ENCODE data around the gene ACOXL.

ACOXL gene

DNA sequence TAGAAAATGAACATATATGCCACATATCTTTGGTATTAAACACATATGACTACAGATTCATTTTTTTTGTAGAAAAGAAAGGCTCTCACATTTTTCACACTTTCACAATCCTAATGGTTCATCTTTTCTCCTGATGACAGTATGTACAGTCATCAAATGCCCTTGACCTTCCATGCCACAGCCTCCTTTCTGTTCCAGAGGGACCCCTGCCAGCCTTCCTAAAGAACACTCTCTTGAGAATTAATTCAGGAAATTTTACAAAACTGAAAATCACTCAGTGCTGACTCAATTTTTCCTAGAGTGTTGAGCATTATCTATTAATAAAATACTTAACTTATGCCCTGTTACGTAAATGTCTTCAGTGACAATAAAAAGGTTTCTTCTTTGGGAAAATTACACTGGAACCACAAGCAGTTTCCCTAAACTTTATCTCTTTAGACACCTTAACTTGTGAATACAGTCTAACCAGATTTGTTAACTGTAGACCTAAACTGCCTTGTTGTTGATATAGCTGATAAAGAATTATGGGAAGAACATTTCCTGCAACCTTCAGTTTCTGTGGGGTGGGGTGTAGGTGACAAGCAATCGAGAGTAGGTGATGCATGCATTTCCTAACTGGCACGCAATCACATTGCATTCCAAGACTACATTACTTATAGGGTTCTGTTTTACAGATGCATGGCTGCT, 15.3 kb upstream of the ACOXL start:
- FAIRE-seq (no peak), DNase-seq (ENCODE audit: insufficient read length, low spot score) (no peak)
- TF ChIP-seq, protein P1, sequence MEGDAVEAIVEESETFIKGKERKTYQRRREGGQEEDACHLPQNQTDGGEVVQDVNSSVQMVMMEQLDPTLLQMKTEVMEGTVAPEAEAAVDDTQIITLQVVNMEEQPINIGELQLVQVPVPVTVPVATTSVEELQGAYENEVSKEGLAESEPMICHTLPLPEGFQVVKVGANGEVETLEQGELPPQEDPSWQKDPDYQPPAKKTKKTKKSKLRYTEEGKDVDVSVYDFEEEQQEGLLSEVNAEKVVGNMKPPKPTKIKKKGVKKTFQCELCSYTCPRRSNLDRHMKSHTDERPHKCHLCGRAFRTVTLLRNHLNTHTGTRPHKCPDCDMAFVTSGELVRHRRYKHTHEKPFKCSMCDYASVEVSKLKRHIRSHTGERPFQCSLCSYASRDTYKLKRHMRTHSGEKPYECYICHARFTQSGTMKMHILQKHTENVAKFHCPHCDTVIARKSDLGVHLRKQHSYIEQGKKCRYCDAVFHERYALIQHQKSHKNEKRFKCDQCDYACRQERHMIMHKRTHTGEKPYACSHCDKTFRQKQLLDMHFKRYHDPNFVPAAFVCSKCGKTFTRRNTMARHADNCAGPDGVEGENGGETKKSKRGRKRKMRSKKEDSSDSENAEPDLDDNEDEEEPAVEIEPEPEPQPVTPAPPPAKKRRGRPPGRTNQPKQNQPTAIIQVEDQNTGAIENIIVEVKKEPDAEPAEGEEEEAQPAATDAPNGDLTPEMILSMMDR (IDR thresholded peaks at IDR 0.05; ENCODE audit: insufficient read depth, missing control alignments): no peak

DNA sequence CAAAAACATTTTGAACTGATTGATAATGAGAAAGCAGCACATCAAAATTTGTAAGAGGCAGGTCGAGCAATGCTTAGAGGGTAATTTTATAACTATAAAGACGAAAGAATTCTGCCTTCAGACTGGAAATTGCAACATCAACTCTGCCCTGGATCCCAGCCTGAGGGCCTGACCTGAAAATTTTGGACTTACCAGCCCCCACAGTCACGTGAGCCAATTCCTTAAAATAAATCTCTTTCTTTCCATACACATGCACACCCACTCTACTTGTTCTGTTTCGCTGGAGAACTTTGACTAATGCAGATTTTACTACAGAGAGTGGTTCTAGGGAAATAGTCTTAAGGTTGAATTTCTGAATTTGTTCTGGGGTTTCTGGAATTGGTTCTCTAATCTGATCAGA, 14.6 kb upstream of the ACOXL start:
- DNase-seq (ENCODE audit: insufficient read length, low spot score): no peak
- FAIRE-seq: no peak
- TF ChIP-seq, protein P1 (IDR thresholded peaks at IDR 0.05; ENCODE audit: insufficient read depth, missing control alignments): no peak

DNA sequence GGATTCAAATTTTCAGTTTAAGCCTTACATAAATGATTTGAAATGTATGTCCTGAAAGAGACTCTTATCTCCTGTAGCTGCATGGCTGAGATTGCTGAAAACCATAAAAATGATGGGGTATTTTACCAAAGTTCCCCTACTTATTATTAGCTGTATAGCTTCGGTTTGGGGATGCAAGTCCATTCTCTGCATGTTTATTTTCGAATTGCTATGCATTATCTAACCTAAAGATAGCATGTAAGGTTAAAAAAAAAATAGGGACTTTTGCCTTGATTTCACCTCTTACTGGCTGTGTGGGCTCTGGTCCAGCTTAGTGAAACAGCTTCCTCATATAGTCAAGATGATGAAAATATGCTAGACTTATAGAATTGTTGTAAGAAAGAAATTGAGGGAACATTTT, 14.0 kb upstream of the ACOXL start:
- FAIRE-seq (no peak), DNase-seq (ENCODE audit: insufficient read length, low spot score) (no peak)
- TF ChIP-seq, protein P1 (IDR thresholded peaks at IDR 0.05; ENCODE audit: insufficient read depth, missing control alignments): no peak

DNA sequence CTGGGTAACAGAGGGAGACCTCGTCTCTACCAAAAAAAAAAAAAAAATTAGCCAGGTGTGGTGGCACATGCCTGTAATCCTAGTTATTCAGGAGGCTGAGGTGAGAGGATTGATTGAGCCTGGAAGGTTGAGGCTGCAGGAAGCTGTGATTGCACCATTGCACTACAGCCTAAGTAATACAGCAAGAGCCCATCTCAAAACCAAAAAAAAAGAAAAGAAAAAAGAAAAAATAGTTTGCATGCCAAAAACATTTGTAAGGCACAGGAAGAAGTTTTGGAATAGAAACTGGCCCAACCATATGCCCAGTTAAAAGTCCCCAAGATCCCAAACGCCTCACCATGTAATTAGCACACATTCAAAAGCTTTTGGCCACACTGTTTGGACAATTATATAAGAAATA, 13.4 kb upstream of the ACOXL start:
- DNase-seq (ENCODE audit: insufficient read length, low spot score) (no peak), FAIRE-seq (no peak)
- TF ChIP-seq, protein P1 (IDR thresholded peaks at IDR 0.05; ENCODE audit: insufficient read depth, missing control alignments): no peak

DNA sequence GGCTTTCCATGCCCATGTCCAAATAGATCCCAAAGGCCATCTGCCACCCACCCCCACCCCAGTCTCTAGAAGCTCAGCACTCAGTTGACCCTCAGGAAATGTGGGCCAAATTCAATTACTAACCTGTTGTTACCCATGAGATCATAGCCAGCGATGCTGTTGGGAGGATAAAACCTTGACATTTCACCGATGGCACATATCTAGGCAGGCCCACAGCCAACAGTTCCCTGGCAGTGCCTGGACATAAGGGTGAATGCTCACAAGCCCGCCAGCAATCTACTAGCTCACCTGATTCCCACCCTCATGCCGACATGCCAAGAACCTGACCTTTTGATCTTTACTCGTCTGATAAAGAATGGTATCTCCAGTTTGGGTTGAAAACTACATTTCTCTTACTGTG, 11.8 kb upstream of the ACOXL start:
- DNase-seq (ENCODE audit: insufficient read length, low spot score): no peak
- FAIRE-seq: no peak
- TF ChIP-seq, protein P1 (IDR thresholded peaks at IDR 0.05; ENCODE audit: insufficient read depth, missing control alignments): no peak

DNA sequence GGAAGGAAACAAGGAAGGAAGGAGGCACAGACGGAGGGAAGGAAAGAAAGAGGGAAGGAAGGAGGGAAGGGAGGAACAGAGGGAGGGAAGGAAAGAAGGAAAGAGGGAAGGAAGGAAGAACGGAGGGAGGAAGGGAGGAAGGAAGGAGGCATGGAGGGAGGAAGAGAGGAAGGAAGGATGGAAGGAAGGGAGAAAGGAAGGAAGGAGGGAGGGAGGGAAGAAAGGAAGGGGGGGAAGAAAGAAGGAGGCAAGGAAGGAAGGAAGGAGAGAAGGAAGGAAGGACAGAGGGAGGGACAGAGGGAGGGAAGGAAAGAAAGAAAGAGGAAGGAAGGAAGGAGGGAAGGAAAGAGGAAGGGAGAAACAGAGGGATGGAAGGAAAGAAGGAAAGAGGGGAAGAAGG, 7.6 kb upstream of the ACOXL start:
- TF ChIP-seq, protein P1 (IDR thresholded peaks at IDR 0.05; ENCODE audit: insufficient read depth, missing control alignments): no peak
- no peak for FAIRE-seq
- no peak for DNase-seq (ENCODE audit: insufficient read length, low spot score)

DNA sequence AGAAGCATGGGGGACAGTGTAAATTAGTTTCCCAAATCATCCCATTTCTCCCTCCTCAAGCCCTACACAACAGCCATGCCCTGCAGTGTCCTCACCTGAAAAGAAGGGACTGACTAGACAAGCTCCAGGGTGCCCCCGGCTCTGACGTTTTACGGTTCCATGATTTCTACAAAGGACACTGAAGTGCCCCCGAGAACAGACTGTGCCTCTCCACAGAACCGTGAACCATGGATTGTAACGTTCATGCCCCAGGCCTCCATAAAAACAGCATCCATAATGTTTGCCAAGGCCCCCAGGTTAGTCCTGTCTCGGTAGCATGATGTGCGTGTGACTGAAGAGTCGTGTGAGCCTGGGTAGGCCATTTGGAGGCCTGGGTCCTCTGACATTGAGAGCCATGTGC, 7.0 kb upstream of the ACOXL start:
- DNase-seq (ENCODE audit: insufficient read length, low spot score) (no peak), FAIRE-seq (no peak)
- TF ChIP-seq, protein P1 (IDR thresholded peaks at IDR 0.05; ENCODE audit: insufficient read depth, missing control alignments): no peak
